GM21360 (cell line): ENCODE data around the gene KCNQ5.

Experiments
- ATAC-seq: cut with Tn5 transposase; IDR thresholded peaks from one replicate; pipeline ENCODE4 v1.9.1; 2021; ENCODE audit warnings: mild to moderate bottlenecking, moderate library complexity; ENCODE audit not compliant: unreplicated experiment

Gene KCNQ5

DNA sequence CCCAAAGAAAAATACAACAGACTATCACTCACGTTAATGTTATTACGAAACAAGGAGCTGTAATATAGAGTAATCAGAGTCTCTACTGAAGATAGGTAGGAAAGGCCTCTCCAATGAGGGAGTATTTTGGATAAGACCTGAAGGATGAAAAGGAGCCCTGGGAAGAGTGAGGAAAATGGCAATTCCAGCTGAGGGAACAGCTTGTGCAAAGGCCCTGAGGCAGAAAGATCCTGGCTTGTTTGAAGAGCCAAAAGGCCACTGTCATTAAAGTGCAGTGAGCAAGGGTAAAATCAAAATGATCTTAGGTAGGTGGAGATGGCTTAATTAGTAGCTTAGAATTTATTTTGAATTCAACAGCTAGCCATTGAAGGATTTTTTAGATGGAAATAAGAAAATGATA lies 464.9 kb downstream of the KCNQ5 start:
- no peak for ATAC-seq

DNA sequence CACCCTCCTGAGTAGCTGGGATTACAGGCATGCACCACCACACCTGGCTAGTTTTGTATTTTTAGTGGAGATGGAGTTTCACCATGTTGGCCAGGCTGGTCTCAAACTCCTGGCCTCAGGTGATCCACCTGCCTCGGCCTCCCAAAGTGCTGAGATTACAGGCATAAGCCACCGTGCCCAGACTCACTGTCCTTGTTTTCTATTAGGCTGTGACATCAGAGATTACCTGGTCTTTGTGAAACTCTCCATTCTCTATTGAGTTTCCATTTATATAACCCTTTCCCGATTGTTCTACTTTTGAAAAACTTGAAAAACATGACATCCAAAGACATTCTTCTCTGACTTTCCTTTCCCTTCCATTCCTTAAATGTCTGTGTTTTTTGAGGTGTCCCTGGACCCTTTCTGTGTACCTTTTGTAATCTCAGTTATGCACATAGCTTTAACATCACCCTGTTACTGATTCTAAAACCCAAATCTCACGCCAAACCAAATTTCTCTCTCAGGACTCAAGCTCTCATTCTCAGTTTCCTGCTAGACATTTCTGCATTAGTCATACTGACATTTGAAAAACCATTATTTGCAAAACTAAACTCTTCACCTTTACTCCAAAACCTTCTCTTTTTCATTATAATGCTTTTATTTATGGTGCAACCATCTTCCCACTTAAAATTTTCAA lies 466.4 kb downstream of the KCNQ5 start:
- peak; percentile 74 for ATAC-seq

DNA sequence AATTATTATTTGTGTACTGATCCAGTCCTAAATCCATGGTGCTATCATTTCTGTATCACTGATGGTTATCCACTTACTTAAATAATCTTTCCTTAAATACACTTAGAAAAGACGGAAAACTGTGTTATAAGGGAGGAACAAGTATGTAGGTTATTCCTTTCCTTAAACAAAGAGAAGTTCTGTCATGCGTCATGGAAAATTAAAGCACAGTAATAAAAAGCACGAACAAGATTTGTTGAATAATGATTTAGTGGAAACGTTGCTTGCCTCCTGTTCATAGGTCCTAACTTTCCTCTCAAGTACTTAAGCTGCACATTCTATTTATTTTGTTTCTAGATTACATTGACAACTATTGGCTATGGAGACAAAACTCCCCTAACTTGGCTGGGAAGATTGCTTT lies 483.1 kb downstream of the KCNQ5 start:
- no peak for ATAC-seq

GRCh38 chr6:73107016-73107415 lies 485.2 kb downstream of the KCNQ5 start:
- ATAC-seq, result no peak

- ATAC-seq, result no peak
These were observed 487.1 kb downstream of the KCNQ5 start for GRCh38 chr6:73108949-73109348.

DNA sequence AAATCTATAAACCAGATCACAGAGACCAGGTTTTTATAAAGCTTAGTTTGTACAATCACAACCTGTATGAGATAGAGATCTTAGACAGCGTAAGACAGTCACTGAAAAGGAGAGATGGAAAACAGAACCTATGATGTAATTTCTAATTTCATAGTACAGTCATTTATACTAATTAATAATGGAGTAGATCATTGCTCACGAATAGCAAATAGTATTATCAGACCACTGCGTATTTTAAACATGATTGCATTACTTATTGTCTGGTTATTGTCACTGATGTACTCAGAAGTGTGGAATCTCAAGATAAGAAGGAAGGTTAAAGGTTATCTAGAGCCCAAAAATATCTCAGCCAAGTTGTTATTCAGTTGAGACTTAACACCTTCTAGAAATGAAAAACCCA lies 487.8 kb downstream of the KCNQ5 start:
- no peak for ATAC-seq

- no peak for ATAC-seq
These were observed 494.5 kb downstream of the KCNQ5 start for GRCh38 chr6:73116330-73116729.

- no peak for ATAC-seq
These were observed 499.6 kb downstream of the KCNQ5 start for GRCh38 chr6:73121421-73121993.

DNA sequence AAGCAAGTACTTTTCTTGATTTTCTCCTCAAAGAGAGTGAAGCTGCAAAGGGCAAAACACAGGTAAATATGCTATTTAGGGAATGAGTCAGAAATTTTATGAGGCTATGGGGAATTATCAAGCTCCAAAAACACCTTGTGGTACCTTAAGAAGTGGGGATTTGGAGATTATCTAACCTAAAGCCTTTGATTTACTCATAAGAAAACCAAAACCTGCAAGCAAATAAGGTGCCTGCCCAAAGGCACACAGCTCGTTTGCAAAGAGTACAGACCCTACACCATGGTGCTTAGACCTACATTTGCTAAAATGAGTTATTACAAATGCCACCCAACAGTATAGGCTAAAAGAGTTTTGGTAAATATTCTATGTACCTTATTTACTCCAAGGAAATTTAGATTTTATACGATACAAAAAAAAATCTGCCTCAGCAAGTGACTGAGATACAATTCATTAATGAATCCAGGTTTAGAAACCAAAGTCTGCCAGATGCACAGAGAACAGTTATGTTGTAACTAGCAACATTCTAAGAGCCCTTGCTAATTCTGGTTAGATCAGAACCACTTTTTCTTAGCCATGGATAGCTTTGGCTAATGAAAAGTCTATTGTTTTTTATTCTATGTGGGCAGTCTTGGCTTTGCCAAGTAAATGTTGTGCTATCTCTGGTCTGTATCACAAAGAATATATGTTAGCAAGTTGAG lies 501.9 kb downstream of the KCNQ5 start:
- ATAC-seq, result peak; percentile 76

DNA sequence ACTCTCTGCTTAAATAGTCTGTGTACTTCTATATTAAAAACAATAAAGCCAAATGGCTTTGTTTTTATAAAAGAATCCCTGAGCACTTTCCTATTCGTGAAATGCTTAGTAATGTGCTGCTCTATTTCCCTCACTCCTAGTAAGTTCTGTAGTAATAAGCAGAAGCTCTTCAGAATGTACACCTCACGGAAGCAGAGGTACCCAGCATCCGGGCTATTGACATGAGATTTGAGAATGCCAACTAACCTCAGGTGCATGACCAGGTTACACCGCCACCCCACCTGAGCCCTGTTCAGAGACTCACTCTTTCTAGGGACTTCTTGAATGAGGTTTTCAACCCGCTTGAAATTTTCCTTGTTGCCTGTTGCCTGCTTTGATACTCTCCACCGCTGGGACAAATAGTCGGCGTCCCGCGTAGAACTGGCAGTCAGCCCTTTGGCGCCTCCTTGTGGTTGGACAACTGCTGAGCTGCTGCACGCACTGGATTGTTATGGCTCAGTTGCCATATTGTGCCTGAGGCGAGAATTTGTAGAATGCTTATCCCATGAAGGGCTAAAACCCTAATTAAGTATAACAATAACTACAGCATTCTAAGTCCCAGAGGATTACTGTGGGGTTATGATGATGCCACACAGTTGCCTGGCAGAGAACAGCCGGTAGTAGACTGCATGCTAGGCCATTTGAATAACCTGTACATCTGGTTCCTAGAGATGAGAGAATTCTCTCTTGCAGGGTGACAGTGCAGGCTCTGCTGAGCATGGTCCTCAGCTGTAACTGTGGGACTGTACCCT lies 508.0 kb downstream of the KCNQ5 start:
- ATAC-seq, result peak; percentile 87

DNA sequence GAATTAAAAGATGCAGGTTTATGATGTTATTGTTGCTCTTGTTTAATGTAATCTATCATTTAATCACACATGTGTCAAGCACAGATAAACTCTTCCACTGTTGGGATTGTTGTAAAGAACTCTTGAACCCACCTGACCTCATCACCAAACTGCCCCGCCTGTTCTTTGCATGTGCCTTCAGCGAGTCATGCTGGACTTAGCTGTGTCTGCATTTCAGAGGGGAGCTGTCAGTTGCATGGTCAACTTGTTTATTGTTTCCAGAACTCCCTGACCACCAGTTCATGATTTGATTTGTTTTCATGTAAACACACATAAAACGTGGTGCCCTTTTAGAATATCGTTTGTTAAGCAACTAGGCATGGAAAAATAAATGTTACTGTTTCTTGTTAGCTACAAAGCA lies 509.8 kb downstream of the KCNQ5 start:
- no peak for ATAC-seq

GRCh38 chr6:73134588-73134987 lies 512.7 kb downstream of the KCNQ5 start:
- no peak for ATAC-seq

DNA sequence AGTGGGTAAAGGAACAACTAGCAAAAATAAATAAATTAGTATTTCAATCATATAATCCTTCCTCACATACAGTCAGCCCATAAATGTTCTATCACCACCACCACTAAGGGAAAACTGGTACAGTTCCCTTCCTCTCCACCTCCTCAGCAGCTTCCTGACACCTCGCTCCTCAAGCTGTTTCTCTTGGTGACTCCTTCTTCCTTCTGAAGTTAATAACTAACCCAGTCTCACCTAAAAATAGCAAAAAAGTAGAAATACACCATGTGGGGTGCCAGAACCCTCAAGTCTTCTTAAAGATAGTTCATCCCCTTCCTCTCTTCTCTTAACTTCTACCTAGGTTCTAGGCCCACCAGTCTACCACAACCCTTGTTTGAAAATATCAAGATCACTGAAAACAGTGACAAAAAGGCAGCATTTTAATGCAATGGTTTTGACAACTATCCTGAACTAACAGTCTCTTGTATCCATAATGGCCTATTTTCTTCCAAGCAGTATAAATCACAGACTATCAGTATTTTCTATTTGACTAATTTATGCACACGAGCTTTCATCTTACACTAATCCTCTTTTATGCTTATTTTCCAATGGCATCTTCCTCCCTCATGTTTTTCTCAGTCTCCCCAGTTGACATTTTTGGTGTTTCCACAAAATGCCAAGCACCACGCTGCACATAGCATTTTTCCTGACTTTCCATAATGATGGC lies 518.0 kb downstream of the KCNQ5 start:
- no peak for ATAC-seq

- ATAC-seq, result no peak
These were observed 521.7 kb downstream of the KCNQ5 start for GRCh38 chr6:73143551-73143950.

- no peak for ATAC-seq
These were observed 522.7 kb downstream of the KCNQ5 start for GRCh38 chr6:73144516-73144915.

- peak; percentile 90 for ATAC-seq
These were observed 523.8 kb downstream of the KCNQ5 start for GRCh38 chr6:73145690-73146089.

DNA sequence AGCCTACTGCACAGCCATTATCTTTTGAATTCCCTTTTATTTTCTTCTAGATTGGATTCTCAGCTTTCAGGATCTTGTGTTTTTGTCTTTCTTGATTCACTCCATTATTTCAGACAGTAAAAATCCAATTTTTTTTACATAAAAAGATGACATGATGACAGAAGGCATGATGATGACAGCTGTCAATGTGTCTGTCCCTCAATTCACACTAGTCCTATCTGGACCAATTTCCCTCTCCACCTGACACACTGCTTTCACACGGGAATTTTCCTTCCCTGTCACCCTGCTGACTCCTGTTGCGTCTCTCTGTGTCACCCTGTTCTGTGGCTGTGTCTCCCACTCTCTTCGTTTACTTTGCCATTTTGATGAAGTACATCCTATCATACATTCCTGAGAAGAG lies 529.9 kb downstream of the KCNQ5 start:
- no peak for ATAC-seq

DNA sequence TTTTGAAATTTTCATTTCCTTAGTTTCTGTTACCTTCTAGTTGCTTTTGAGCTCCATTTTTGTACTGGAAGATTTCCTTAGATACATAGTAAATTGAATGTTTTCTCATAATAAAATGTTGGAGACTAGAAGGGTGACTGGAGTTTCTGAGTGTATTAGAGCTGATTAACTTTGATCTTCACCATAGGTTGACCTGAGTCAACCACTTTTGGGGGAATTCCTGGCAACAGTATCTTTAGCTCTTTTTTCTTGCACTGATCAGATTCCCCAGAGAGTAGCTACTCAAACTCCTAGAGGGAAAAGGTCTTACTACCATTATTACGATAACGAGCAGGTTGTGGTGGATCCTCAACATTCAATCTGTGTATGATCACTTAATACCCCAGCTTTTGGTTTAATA lies 530.7 kb downstream of the KCNQ5 start:
- no peak for ATAC-seq

GRCh38 chr6:73152966-73153757 lies 531.3 kb downstream of the KCNQ5 start:
- ATAC-seq, result no peak
